A549 (cell line): ENCODE measurements around the gene CBX4. TPM values are rescaled to one million over a fixed set of nuclear protein-coding genes. Genes with fewer than 3 reads are reported as not detected.

Source experiments
- ATAC-seq, 2 experiments: fragments of 200-7000 bp in 1 of 2; fragments of >200 bp in 1 of 2; cut with Nextera tagmentation in 1 of 2; cut with Tn5 transposase in 1 of 2; 3 replicates each; pipeline versions ENCODE4 v1.8.0 to v1.9.1; 2018 to 2020; ENCODE audit warnings: mild to moderate bottlenecking in 1 of 2, moderate library complexity in 1 of 2
- CTCF ChIA-PET: fragments of 300-600 bp; sonication (Branson Sonifier 250); formaldehyde crosslinking; extraction: SDS; loops from one replicate; lab custom pipeline; 2021; ENCODE audit warnings: antibody characterized with exemption, inconsistent platforms; lab: Yijun Ruan, JAX
- POLR2A ChIA-PET: fragments of 350-600 bp; formaldehyde crosslinking; extraction: SDS; loops from one replicate; lab custom pipeline; 2021; ENCODE audit warnings: antibody characterized with exemption, inconsistent platforms; lab: Yijun Ruan, JAX
- DNase-seq, 2 experiments: peaks; one replicate each; pipeline versions ENCODE4 v3.0.0 to v3.0.0-alpha.2; 2011 to 2016; ENCODE audit warnings: low read depth in 1 of 2, low spot score in 1 of 2
- FAIRE-seq: peaks from 2 replicates; lab custom pipeline; 2011; peaks lifted over from hg19 to GRCh38; lab: Jason Lieb, UNC
- H3K27ac ChIP-seq, 2 experiments: fragments of >200 bp; sonication (Bioruptor Twin); formaldehyde crosslinking; 3 replicates each; pipeline ENCODE4 v1.5.1; 2016 to 2017
- H3K4me1 ChIP-seq: fragments of >200 bp; sonication (Bioruptor Twin); formaldehyde crosslinking; 3 replicates; pipeline ENCODE4 v1.6.1; 2016
- H3K4me2 ChIP-seq: fragments of >200 bp; sonication (Bioruptor Twin); formaldehyde crosslinking; 3 replicates; pipeline ENCODE4 v1.6.1; 2016
- H3K4me3 ChIP-seq: fragments of >200 bp; sonication (Bioruptor Twin); formaldehyde crosslinking; 3 replicates; pipeline ENCODE4 v1.5.1; 2016
- H3K9me3 ChIP-seq: fragments of >200 bp; sonication (Bioruptor Twin); formaldehyde crosslinking; 3 replicates; pipeline ENCODE4 v1.6.1; 2016
- CBX2 ChIP-seq: fragments of 200-600 bp; sonication (generic); IDR thresholded peaks from 2 replicates; pipeline ENCODE4 v1.6.1; 2016; ENCODE audit warnings: low read depth, mild to moderate bottlenecking, borderline replicate concordance
- CBX8 ChIP-seq: fragments of 200-600 bp; sonication (generic); IDR thresholded peaks from 2 replicates; pipeline ENCODE4 v1.6.1; 2016
- EHMT2 ChIP-seq: fragments of 200-600 bp; sonication (generic); IDR thresholded peaks from 2 replicates; pipeline ENCODE4 v1.6.1; 2016; ENCODE audit warnings: antibody characterized with exemption, low read depth, mild to moderate bottlenecking, moderate library complexity
- GATA3 ChIP-seq: IDR thresholded peaks from 2 replicates; pipeline ENCODE4 v1.6.1; 2012; ENCODE audit warnings: borderline replicate concordance
- HOXA7 ChIP-seq: fragments of 250-450 bp; sonication (Bioruptor Pico); IDR thresholded peaks from 2 replicates; pipeline ENCODE4 v1.5.0; 2020; ENCODE audit warnings: mild to moderate bottlenecking, moderate library complexity
- JUN ChIP-seq, 2 experiments: fragments of >200 bp; sonication (Bioruptor Twin); formaldehyde crosslinking; IDR thresholded peaks; 2 replicates in 1 of 2; 3 replicates in 1 of 2; pipeline ENCODE4 v1.6.1; 2016 to 2017
- JUNB ChIP-seq: fragments of >200 bp; sonication (Bioruptor Twin); formaldehyde crosslinking; IDR thresholded peaks from 2 replicates; pipeline ENCODE4 v1.6.1; 2016
- KDM1A ChIP-seq: fragments of 200-600 bp; sonication (generic); IDR thresholded peaks from 2 replicates; pipeline ENCODE4 v1.6.1; 2016; ENCODE audit warnings: low read depth, mild to moderate bottlenecking
- MAFK ChIP-seq: fragments of 450-650 bp; IDR thresholded peaks from 2 replicates; pipeline ENCODE4 v1.6.1; 2014; ENCODE audit not compliant: partially characterized antibody
- MYC ChIP-seq: IDR thresholded peaks from 2 replicates; pipeline ENCODE4 v1.6.1; 2012; ENCODE audit warnings: mild to moderate bottlenecking, inconsistent platforms, low read length, improper control_type of control experiment, borderline replicate concordance
- NPAS2 ChIP-seq: fragments of 250-450 bp; sonication (Bioruptor Pico); IDR thresholded peaks from 2 replicates; pipeline ENCODE4 v1.8.0; 2022; ENCODE audit warnings: mild to moderate bottlenecking, moderate library complexity, borderline replicate concordance
- POLR2AphosphoS2 ChIP-seq: conservative IDR thresholded peaks from 2 replicates; pipeline ENCODE4 v1.6.1; 2012; ENCODE audit warnings: low read length, improper control_type of control experiment, inconsistent platforms
- RARB ChIP-seq: fragments of 250-450 bp; sonication (Bioruptor Pico); IDR thresholded peaks from 2 replicates; pipeline ENCODE4 v1.8.0; 2021; ENCODE audit warnings: mild to moderate bottlenecking, moderate library complexity
- ZC3H11A ChIP-seq: fragments of 450-650 bp; IDR thresholded peaks from 2 replicates; pipeline ENCODE4 v1.6.1; 2014; ENCODE audit warnings: antibody characterized with exemption, mild to moderate bottlenecking
- WGBS: methylation state at CpG from one replicate; pipeline ENCODE4 v1.1.6; 2017; ENCODE audit errors: missing lambda C conversion rate; 5-methylcytosine and 5-hydroxymethylcytosine counted together
- polyA plus RNA-seq, 4 experiments: library from polyadenylated mRNA; depleted of rRNA in 3 of 4; stranded (reverse); fragments of >200 nt; fragmentation: RNase III in 1 of 4; extraction: RNeasy Plus Mini Kit Qiagen cat#74134 plus additional on column Dnase treatment in 1 of 4; gene quantifications; 2 replicates in 3 of 4; 3 replicates in 1 of 4; pipeline ENCODE4 v1.2.3, GENCODE V29; 2011 to 2017
- TF ChIP-seq, protein P1 (sequence below): fragments of >200 bp; sonication (Bioruptor Twin); formaldehyde crosslinking; IDR thresholded peaks from 3 replicates; pipeline ENCODE4 v1.5.1; 2016
- TF ChIP-seq, protein P2 (sequence below): fragments of 150-350 bp; IDR thresholded peaks from 2 replicates; pipeline ENCODE4 v1.6.1; 2014; ENCODE audit warnings: low read depth, mild to moderate bottlenecking, low read length
- TF ChIP-seq, protein P3 (sequence below): fragments of >200 bp; sonication (Bioruptor Twin); formaldehyde crosslinking; IDR thresholded peaks from 3 replicates; pipeline ENCODE4 v1.6.1; 2016
- TF ChIP-seq, protein P4 (sequence below): fragments of 200-600 bp; sonication (generic); IDR thresholded peaks from 2 replicates; pipeline ENCODE4 v1.6.1; 2016; ENCODE audit warnings: antibody characterized with exemption, mild to moderate bottlenecking, moderate library complexity
- TF ChIP-seq, protein P5 (sequence below): IDR thresholded peaks from 2 replicates; pipeline ENCODE4 v1.6.1; 2012

CBX4 gene
- polyA plus RNA-seq, 2 of the 4 experiments (the other 2 are of a cell fraction), result 31.0 to 34.1 TPM

DNA sequence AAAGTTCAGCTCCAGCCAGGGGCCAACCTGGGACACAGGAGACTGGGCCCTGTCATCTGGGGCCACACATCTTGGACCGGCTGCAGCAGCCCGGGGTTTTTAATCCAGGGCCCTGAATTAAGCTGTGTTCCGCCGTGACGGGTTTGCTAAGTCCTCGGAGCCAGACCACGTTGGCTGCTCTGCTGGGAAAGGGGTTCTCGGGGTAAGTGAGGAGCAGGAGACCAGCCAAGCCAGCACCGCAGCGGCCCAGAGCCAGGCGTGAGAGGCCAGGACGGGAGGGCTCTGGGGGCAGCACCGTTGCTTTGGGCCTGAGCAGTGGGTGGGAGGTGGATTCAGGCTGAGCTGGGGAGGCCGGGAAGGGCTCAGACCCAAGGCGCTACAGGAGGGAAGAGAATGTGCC, 31.3 kb upstream of the CBX4 start:
- H3K27ac ChIP-seq, result no peak overlapping the region
- H3K4me3 ChIP-seq, result no peak overlapping the region
- no peak overlapping the region for H3K4me2 ChIP-seq
- 90% methylated on average over 15 of the region's 15 CpGs for WGBS
- DNase-seq, result no peak
- CTCF ChIA-PET, result interaction anchor here (0.6 to 4.4 kb wide), 11 partner anchors 9 to 202 kb away, joined by 3 to 20 read pairs (median 3); partner anchors contain the start of gene CBX4
- TF ChIP-seq KDM1A (no peak), GATA3 (no peak), RARB (no peak), POLR2AphosphoS2 (no peak)
- TF ChIP-seq, all 56 proteins: peak for 0
- POLR2A ChIA-PET, result no interaction called here
- FAIRE-seq, result no peak
- Histone ChIP-seq H3K9me3 (0 out of 3 replicates have a peak, but pooled peaks cover 2% of the 10 kb centered on the region), H3K4me1 (no peaks in the 10 kb centered on the region)
- ATAC-seq, result no peak

DNA sequence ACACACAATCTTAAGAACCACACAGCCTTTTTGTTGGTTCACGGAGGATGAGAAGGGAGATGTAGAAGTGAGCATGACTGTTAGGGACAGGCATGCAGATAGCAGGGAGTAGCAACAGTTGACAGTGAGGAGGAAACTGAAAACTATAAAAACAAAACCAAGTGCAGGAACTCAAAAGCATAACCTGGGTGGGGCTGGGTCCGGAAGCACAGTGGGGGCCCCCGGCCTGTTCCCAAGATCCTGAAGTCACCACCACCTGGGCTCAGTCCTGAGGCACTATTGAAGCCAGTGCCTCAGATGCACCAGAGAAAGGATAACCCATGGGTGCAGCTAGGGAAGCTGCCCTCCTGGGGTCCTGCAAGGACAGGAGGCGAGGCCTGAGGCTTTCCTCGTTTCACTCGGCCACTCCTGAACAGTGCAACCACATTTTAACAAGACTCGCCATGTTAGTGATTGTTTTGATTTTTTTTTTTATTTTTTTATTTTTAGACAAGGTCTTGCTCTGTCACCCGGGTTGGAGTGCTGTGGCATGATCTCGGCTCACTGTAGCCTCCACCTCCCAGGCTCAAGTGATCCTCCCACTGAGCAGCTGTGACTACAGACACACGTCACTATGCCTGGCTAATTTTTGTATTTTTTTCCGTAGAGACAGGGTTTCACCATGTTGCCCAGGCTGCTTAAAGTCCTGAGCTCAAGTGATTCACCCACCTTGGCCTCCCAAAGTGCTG, 27.7 kb upstream of the CBX4 start:
- ChIA-PET POLR2A (no interaction called here), CTCF (interaction anchor here (0.8 to 3.6 kb wide), 6 partner anchors 11 to 125 kb away, joined by 3 to 14 read pairs (median 4); no protein-coding TSS in a partner anchor)
- TF ChIP-seq, protein P1, sequence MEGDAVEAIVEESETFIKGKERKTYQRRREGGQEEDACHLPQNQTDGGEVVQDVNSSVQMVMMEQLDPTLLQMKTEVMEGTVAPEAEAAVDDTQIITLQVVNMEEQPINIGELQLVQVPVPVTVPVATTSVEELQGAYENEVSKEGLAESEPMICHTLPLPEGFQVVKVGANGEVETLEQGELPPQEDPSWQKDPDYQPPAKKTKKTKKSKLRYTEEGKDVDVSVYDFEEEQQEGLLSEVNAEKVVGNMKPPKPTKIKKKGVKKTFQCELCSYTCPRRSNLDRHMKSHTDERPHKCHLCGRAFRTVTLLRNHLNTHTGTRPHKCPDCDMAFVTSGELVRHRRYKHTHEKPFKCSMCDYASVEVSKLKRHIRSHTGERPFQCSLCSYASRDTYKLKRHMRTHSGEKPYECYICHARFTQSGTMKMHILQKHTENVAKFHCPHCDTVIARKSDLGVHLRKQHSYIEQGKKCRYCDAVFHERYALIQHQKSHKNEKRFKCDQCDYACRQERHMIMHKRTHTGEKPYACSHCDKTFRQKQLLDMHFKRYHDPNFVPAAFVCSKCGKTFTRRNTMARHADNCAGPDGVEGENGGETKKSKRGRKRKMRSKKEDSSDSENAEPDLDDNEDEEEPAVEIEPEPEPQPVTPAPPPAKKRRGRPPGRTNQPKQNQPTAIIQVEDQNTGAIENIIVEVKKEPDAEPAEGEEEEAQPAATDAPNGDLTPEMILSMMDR, result no peak
- TF ChIP-seq CBX2 (no peak), MAFK (no peak), JUNB (no peak), MYC (no peak), HOXA7 (CRISPR knock-in tag) (no peak), RARB (no peak), EHMT2 (no peak), ZC3H11A (no peak), CBX8 (no peak), JUN (IDR thresholded peaks at IDR 0.05) (no peak), NPAS2 (CRISPR knock-in tag) (no peak)
- TF ChIP-seq, protein P2, sequence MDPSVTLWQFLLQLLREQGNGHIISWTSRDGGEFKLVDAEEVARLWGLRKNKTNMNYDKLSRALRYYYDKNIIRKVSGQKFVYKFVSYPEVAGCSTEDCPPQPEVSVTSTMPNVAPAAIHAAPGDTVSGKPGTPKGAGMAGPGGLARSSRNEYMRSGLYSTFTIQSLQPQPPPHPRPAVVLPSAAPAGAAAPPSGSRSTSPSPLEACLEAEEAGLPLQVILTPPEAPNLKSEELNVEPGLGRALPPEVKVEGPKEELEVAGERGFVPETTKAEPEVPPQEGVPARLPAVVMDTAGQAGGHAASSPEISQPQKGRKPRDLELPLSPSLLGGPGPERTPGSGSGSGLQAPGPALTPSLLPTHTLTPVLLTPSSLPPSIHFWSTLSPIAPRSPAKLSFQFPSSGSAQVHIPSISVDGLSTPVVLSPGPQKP, result no peak
- TF ChIP-seq, protein P3, sequence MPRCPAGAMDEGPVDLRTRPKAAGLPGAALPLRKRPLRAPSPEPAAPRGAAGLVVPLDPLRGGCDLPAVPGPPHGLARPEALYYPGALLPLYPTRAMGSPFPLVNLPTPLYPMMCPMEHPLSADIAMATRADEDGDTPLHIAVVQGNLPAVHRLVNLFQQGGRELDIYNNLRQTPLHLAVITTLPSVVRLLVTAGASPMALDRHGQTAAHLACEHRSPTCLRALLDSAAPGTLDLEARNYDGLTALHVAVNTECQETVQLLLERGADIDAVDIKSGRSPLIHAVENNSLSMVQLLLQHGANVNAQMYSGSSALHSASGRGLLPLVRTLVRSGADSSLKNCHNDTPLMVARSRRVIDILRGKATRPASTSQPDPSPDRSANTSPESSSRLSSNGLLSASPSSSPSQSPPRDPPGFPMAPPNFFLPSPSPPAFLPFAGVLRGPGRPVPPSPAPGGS, result no peak
- TF ChIP-seq, protein P4, sequence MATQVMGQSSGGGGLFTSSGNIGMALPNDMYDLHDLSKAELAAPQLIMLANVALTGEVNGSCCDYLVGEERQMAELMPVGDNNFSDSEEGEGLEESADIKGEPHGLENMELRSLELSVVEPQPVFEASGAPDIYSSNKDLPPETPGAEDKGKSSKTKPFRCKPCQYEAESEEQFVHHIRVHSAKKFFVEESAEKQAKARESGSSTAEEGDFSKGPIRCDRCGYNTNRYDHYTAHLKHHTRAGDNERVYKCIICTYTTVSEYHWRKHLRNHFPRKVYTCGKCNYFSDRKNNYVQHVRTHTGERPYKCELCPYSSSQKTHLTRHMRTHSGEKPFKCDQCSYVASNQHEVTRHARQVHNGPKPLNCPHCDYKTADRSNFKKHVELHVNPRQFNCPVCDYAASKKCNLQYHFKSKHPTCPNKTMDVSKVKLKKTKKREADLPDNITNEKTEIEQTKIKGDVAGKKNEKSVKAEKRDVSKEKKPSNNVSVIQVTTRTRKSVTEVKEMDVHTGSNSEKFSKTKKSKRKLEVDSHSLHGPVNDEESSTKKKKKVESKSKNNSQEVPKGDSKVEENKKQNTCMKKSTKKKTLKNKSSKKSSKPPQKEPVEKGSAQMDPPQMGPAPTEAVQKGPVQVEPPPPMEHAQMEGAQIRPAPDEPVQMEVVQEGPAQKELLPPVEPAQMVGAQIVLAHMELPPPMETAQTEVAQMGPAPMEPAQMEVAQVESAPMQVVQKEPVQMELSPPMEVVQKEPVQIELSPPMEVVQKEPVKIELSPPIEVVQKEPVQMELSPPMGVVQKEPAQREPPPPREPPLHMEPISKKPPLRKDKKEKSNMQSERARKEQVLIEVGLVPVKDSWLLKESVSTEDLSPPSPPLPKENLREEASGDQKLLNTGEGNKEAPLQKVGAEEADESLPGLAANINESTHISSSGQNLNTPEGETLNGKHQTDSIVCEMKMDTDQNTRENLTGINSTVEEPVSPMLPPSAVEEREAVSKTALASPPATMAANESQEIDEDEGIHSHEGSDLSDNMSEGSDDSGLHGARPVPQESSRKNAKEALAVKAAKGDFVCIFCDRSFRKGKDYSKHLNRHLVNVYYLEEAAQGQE, result no peak
- TF ChIP-seq, protein P5, sequence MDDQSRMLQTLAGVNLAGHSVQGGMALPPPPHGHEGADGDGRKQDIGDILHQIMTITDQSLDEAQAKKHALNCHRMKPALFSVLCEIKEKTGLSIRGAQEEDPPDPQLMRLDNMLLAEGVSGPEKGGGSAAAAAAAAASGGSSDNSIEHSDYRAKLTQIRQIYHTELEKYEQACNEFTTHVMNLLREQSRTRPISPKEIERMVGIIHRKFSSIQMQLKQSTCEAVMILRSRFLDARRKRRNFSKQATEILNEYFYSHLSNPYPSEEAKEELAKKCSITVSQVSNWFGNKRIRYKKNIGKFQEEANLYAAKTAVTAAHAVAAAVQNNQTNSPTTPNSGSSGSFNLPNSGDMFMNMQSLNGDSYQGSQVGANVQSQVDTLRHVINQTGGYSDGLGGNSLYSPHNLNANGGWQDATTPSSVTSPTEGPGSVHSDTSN, result no peak
- Histone ChIP-seq H3K4me3 (no peak overlapping the region), H3K4me1 (no peaks in the 10 kb centered on the region), H3K4me2 (no peak overlapping the region), H3K9me3 (no peaks in the 10 kb centered on the region), H3K27ac (no peak overlapping the region)
- no peak for ATAC-seq
- FAIRE-seq, result no peak
- DNase-seq, result no peak
- WGBS, result 73% methylated on average over 11 of the region's 11 CpGs
